Hair follicular keratinocyte (primary cell): ENCODE data around the gene LRRFIP1. TPM values are rescaled to one million over a fixed set of nuclear protein-coding genes. Genes with fewer than 3 reads are reported as not detected.

Experiments used
- total RNA-seq: library from RNA; depleted of rRNA; stranded (reverse); fragments of >200 nt; gene quantifications from 2 replicates; pipeline ENCODE4 v1.2.3, GENCODE V29; 2015

The LRRFIP1 gene, protein sequence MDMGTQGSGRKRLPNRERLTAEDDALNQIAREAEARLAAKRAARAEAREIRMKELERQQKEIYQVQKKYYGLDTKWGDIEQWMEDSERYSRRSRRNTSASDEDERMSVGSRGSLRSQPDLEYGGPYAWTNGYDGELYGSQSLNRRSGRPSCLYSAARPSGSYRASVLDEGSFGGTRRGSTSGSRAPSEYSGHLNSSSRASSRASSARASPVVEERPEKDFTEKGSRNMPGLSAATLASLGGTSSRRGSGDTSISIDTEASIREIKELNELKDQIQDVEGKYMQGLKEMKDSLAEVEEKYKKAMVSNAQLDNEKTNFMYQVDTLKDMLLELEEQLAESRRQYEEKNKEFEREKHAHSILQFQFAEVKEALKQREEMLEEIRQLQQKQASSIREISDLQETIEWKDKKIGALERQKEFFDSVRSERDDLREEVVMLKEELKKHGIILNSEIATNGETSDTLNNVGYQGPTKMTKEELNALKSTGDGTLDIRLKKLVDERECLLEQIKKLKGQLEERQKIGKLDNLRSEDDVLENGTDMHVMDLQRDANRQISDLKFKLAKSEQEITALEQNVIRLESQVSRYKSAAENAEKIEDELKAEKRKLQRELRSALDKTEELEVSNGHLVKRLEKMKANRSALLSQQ
- total RNA-seq = 59.2 and 72.9 TPM in 2 replicates

DNA sequence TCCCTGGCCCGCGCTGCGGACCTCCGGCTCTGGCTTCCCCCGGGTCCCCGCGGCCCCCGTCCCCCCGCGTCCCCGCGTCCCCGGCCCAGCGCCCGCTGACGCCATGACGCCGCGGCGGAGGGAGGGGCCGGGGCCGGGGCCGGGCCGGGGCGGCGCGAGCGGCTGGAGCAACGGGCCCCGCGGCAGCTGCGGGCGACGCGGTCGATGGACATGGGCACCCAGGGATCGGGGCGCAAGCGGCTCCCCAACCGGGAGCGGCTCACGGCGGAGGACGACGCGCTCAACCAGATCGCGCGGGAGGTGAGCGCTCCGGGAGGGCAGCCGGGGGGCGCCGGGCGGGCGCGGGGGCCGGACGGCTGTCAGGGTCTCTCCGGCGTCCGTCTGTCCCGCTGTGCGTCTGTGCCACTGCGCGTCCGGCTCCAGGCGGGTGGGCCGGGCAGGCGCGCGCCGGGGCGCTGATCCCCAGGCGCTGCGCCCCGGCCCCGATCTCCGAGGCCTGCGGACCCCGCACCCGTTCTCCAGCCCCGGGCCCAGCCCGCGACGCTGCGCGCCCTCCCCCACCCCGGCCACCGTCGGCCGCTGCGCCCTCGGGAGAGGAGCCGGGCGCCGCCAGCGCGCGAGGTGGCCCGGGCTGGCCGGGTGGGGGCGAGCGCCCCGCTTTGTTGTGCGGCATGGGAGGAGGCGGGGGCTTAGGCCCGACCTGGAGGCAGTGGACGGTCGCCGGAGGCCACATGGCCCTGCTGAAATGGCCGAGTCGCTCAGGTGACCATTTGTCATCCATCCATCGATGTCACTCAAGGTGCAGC is at the start of gene LRRFIP1:
TSS of gene LRRFIP1 (plus strand) at position 147 of the 806 bp plus-strand sequence. CDS start at position 205, 58 bp downstream.

DNA sequence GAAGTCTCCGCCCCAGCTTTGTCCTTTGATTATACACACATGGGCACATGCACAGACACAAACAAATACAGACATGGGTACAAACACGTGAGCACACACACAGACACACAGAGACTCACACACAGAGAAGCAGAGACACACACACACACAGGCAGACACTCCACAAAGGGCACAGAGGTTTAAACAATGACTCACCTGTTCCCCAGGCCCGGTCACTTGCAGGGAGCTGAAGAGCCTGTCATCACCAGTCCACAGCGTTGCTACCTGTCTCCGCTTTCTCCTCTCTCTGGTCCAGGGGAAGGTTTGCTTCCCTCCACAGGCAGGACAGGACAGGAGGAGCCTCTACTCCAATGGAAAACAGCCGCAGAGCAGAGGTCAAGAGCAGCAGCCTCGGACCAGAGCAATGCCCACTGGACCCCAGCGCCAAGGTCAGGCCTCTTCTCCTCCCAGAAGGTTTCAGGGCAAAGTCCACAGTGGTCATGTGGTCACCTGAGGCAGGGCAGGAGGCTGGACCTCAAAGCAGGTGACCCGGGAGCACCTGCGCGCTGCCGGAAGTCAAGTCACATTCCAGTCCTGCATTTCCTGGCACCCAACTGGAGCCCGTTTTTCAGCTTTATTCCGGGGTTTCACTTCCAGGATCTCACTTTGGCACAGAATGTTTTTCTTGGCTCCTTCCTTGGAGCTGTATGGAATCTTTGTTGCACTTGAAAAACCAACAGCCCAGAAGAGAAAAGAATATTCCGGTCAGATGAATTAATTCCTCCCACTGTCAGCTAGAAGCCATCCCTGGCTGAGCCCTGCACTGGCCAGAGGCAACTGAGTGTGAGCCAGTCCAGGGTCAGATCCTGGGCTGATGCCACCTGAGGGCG is 36.9 kb upstream of the LRRFIP1 start, which contains the start of gene RAB17:
TSS of gene RAB17 (minus strand) at position 463 of the 869 bp plus-strand sequence. CDS start 4,580 bp downstream, outside the sequence.

DNA sequence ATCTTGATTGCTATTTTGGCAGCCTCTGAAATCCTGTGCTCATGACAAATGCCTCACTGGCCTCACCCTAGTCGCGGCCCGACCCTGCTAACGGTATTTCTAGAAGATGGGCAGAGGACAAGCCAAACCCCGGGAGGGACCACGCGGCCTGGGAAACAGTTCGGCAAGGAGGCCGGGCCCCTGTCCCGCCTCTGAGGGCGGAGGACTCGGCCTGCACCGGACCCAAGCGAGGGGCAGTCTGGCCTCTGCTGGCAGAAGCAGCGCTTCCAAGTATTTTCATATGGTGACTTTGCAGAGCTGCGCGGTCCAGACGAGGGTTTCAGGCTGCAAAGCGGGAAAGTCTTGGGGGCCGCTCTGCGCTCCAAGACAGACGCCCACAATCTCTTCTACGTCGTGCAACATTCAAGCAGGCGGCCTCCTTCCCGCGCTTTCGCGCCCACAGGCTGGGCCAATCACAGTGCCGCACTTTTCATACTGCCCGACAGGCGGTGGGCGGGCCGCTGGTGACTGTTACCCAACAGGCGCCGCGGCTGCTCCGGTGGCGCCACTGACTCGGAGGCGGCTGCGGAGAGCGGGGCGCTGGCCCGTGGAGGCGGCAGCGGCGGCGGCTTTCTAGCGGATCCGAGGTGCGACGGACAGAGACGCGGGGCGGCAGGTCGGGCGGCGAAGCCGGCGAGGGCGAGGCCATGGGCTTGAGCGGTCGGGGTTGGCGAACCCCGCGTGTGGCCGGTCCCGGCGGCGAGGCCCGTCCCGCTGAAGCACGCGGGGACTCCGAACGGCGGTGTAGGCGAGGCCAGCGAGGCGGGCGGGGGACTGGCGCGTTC is 171.1 kb downstream of the LRRFIP1 start, which contains the start of gene RBM44:
TSS of gene RBM44 (plus strand) at position 544 of the 824 bp plus-strand sequence. CDS start 14,831 bp downstream, outside the sequence.

Other genes with a start within 250 kb of the LRRFIP1 start
- 3.2 and 23.8 TPM in 2 replicates for gene COL6A3, start 213.4 kb upstream of the LRRFIP1 start, total RNA-seq
- gene MLPH, start 140.3 kb upstream of the LRRFIP1 start, total RNA-seq = 1.7 and 9.9 TPM in 2 replicates
- gene PRLH, start 61.0 kb upstream of the LRRFIP1 start, total RNA-seq = not detected in 2 replicates
- 2.7 and 4.8 TPM in 2 replicates for gene RAB17, start 36.9 kb upstream of the LRRFIP1 start, total RNA-seq
- gene RBM44, start 171.2 kb downstream of the LRRFIP1 start, total RNA-seq = 0.42 TPM in 1 of 2 replicates, not detected in the other
- gene RAMP1, start 232.0 kb downstream of the LRRFIP1 start, total RNA-seq = 7.5 and 8.2 TPM in 2 replicates